Mesenchymal stem cell (in vitro differentiated cells and primary cell): ENCODE results near the gene TM4SF18.
A peak's percentile ranks its signal among the peaks of the same experiment; 100 is the strongest.

Source experiments
- DNase-seq: peaks from one replicate; pipeline ENCODE4 v3.0.0-alpha.2; 2013
- H2AFZ ChIP-seq: one replicate; pipeline ENCODE4 v1.6.1; 2013; ENCODE audit warnings: low read depth, mild to moderate bottlenecking, control low read depth, inconsistent platforms, low read length, moderate library complexity
- H2AK5ac ChIP-seq: 2 replicates; pipeline ENCODE4 v1.6.1; 2013; ENCODE audit warnings: low read length, moderate library complexity, mild to moderate bottlenecking, inconsistent platforms; ENCODE audit not compliant: severe bottlenecking
- H2BK120ac ChIP-seq: one replicate; pipeline ENCODE4 v1.6.1; 2013; ENCODE audit warnings: low read depth, mild to moderate bottlenecking, inconsistent platforms, low read length, moderate library complexity
- H2BK12ac ChIP-seq, 2 experiments: one replicate each; pipeline ENCODE4 v1.6.1; 2013; ENCODE audit warnings: inconsistent platforms in 2 of 2, low read length in 2 of 2, mild to moderate bottlenecking in 2 of 2, moderate library complexity in 2 of 2, control low read depth in 1 of 2
- H2BK15ac ChIP-seq: one replicate; pipeline ENCODE4 v1.6.1; 2013; ENCODE audit warnings: mild to moderate bottlenecking, low read depth, inconsistent platforms; ENCODE audit not compliant: poor library complexity, severe bottlenecking
- H2BK5ac ChIP-seq: 2 replicates; pipeline ENCODE4 v1.6.1; 2013; ENCODE audit warnings: low read depth, mild to moderate bottlenecking, low read length, control low read depth, inconsistent platforms; ENCODE audit not compliant: poor library complexity, severe bottlenecking
- H3K14ac ChIP-seq, 2 experiments: one replicate each; pipeline ENCODE4 v1.6.1; 2013; ENCODE audit warnings: inconsistent platforms in 2 of 2, low read length in 2 of 2, control low read depth in 1 of 2, mild to moderate bottlenecking in 1 of 2, moderate library complexity in 1 of 2
- H3K18ac ChIP-seq, 2 experiments: one replicate each; pipeline ENCODE4 v1.6.1; 2013; ENCODE audit warnings: inconsistent platforms in 2 of 2, low read length in 2 of 2, control low read depth in 1 of 2, low read depth in 1 of 2, mild to moderate bottlenecking in 1 of 2
- H3K23ac ChIP-seq, 2 experiments: one replicate each; pipeline ENCODE4 v1.6.1; 2013; ENCODE audit warnings: inconsistent platforms in 2 of 2, low read length in 2 of 2, mild to moderate bottlenecking in 2 of 2, moderate library complexity in 2 of 2, control low read depth in 1 of 2
- H3K27ac ChIP-seq: 2 replicates; pipeline ENCODE4 v1.5.1; 2013; ENCODE audit warnings: mild to moderate bottlenecking, moderate library complexity, low read length, control low read depth, inconsistent platforms; ENCODE audit not compliant: poor library complexity, severe bottlenecking
- H3K27me3 ChIP-seq, 2 experiments: 2 replicates each; pipeline versions ENCODE4 v1.6.1 to v1.7.0; 2013; ENCODE audit warnings: low read length in 2 of 2, mild to moderate bottlenecking in 2 of 2, moderate library complexity in 2 of 2, control low read depth in 1 of 2, inconsistent platforms in 1 of 2; ENCODE audit not compliant: control insufficient read depth in 1 of 2, insufficient read depth in 1 of 2
- H3K36me3 ChIP-seq, 2 experiments: 2 replicates each; pipeline versions ENCODE4 v1.6.1 to v1.7.0; 2013; ENCODE audit warnings: low read length in 2 of 2, control low read depth in 1 of 2, inconsistent platforms in 1 of 2, low read depth in 1 of 2, mild to moderate bottlenecking in 1 of 2; ENCODE audit not compliant: insufficient read depth in 2 of 2, control insufficient read depth in 1 of 2
- H3K4ac ChIP-seq, 2 experiments: one replicate each; pipeline ENCODE4 v1.6.1; 2013; ENCODE audit warnings: inconsistent platforms in 2 of 2, low read length in 2 of 2, mild to moderate bottlenecking in 2 of 2, moderate library complexity in 2 of 2, control low read depth in 1 of 2, low read depth in 1 of 2
- H3K4me1 ChIP-seq: 2 replicates; pipeline ENCODE4 v1.6.1; 2013; ENCODE audit warnings: low read depth, low read length, control low read depth; ENCODE audit not compliant: control insufficient read depth, insufficient read depth
- H3K4me2 ChIP-seq: 2 replicates; pipeline ENCODE4 v1.6.1; 2013; ENCODE audit warnings: low read length, mild to moderate bottlenecking, inconsistent platforms; ENCODE audit not compliant: poor library complexity, severe bottlenecking
- H3K4me3 ChIP-seq, 2 experiments: 2 replicates each; pipeline versions ENCODE4 v1.5.1 to v1.7.0; 2013; ENCODE audit warnings: low read length in 2 of 2, mild to moderate bottlenecking in 2 of 2, control low read depth in 1 of 2, low read depth in 1 of 2; ENCODE audit not compliant: insufficient read depth in 1 of 2
- H3K79me1 ChIP-seq: replicated peaks from 2 replicates; pipeline ENCODE4 v1.6.1; 2013; ENCODE audit warnings: mild to moderate bottlenecking, control low read depth, low read length, inconsistent platforms; ENCODE audit not compliant: poor library complexity, severe bottlenecking
- H3K9ac ChIP-seq: 2 replicates; pipeline ENCODE4 v1.7.0; 2013; ENCODE audit warnings: mild to moderate bottlenecking, low read length, moderate library complexity
- H3K9me3 ChIP-seq: 2 replicates; pipeline ENCODE4 v1.7.0; 2013; ENCODE audit warnings: mild to moderate bottlenecking, low read length; ENCODE audit not compliant: control insufficient read depth
- H4K8ac ChIP-seq: one replicate; pipeline ENCODE4 v1.6.1; 2013; ENCODE audit warnings: inconsistent platforms, mild to moderate bottlenecking, low read length, moderate library complexity
- H4K91ac ChIP-seq: one replicate; pipeline ENCODE4 v1.6.1; 2013; ENCODE audit warnings: mild to moderate bottlenecking, low read length, inconsistent platforms
- WGBS: methylation state at CpG from one replicate; pipeline ENCODE4 v1.1.7; 2013; ENCODE audit warnings: mixed read lengths; 5-methylcytosine and 5-hydroxymethylcytosine counted together

TM4SF18 gene

DNA sequence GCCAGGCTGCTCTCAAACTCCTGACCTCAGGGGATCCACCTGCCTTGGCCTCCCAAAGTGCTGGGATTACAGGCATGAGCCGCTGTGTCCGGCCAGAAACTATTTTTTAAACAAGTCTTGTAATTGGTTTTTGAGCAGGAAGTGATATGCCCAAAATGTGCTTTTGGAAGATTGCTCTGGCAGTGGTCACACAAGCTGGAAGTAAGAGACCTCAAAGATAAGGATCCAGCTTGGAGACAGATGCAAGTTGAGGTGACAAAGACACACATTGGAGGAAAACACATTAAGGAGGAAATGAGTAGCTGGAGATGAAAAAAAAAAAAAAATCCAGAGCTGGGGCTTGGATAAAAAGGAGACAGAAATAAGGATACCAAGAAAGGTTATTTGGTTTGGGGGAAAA, 6.3 kb downstream of the TM4SF18 start:
- H3K36me3 ChIP-seq = no peaks in the 10 kb centered on the region
- H4K91ac ChIP-seq = no peak overlapping the region
- no peak overlapping the region for H3K9ac ChIP-seq
- WGBS = 78% methylated on average over 2 of the region's 2 CpGs
- H3K27me3 ChIP-seq = no peaks in the 10 kb centered on the region
- no peak overlapping the region for H3K27ac ChIP-seq
- H3K9me3 ChIP-seq = no peaks in the 10 kb centered on the region
- H4K8ac ChIP-seq = no peak overlapping the region
- no peak overlapping the region for H3K4ac ChIP-seq
- H2BK120ac ChIP-seq = no peak overlapping the region
- no peak overlapping the region for H3K18ac ChIP-seq
- no peaks in the 10 kb centered on the region for H3K79me1 ChIP-seq
- H2AFZ ChIP-seq = no peak overlapping the region
- no peak overlapping the region for H3K4me3 ChIP-seq
- no peak for DNase-seq
- H3K4me1 ChIP-seq = no peaks in the 10 kb centered on the region
- no peak overlapping the region for H3K23ac ChIP-seq
- H2BK5ac ChIP-seq = no peak overlapping the region
- H3K4me2 ChIP-seq = no peak overlapping the region
- no peak overlapping the region for H2BK12ac ChIP-seq
- H2AK5ac ChIP-seq = no peak overlapping the region
- no peak overlapping the region for H2BK15ac ChIP-seq
- H3K14ac ChIP-seq = no peak overlapping the region

GRCh38 chr3:149325581-149325980, 7.9 kb downstream of the TM4SF18 start:
- no peak overlapping the region for H2BK12ac ChIP-seq
- H3K27ac ChIP-seq = no peak overlapping the region
- H2BK5ac ChIP-seq = no peak overlapping the region
- H3K14ac ChIP-seq = no peak overlapping the region
- no peaks in the 10 kb centered on the region for H3K4me1 ChIP-seq
- no peak overlapping the region for H2BK120ac ChIP-seq
- H3K4me3 ChIP-seq = no peak overlapping the region
- H3K4me2 ChIP-seq = no peak overlapping the region
- H3K4ac ChIP-seq = no peak overlapping the region
- H2AFZ ChIP-seq = no peak overlapping the region
- no peak overlapping the region for H3K23ac ChIP-seq
- no peak for DNase-seq
- no peaks in the 10 kb centered on the region for H3K79me1 ChIP-seq
- H2AK5ac ChIP-seq = no peak overlapping the region
- no peak overlapping the region for H3K18ac ChIP-seq
- no peaks in the 10 kb centered on the region for H3K36me3 ChIP-seq
- H2BK15ac ChIP-seq = no peak overlapping the region
- H4K8ac ChIP-seq = peak overlapping the region; percentile 77
- H4K91ac ChIP-seq = no peak overlapping the region
- no peaks in the 10 kb centered on the region for H3K9me3 ChIP-seq
- no peaks in the 10 kb centered on the region for H3K27me3 ChIP-seq
- no peak overlapping the region for H3K9ac ChIP-seq

DNA sequence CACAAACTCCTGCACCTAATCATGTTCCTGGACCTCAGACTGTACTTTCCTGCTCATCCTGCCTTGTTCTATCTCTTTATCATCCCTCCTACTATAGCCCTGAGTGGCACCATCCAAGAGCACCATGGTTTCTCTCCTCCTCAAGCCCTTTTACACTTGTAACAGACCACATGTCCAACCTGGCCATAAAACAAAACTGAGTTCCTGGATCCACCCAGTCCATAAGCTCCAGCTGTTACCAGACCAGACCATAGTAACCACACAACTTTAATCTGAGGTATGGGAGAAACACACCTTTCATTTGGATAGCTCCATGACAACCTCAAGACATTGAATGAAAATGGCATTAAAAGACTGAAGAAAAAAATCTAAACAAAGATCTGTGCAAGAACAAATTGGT, 9.1 kb downstream of the TM4SF18 start:
- no peak overlapping the region for H2AK5ac ChIP-seq
- H3K9ac ChIP-seq = no peak overlapping the region
- no peak overlapping the region for H3K18ac ChIP-seq
- no peak overlapping the region for H3K27ac ChIP-seq
- H4K8ac ChIP-seq = no peak overlapping the region
- no peaks in the 10 kb centered on the region for H3K27me3 ChIP-seq
- no peak overlapping the region for H2BK120ac ChIP-seq
- H2BK5ac ChIP-seq = no peak overlapping the region
- no peaks in the 10 kb centered on the region for H3K36me3 ChIP-seq
- H2AFZ ChIP-seq = no peak overlapping the region
- no peak overlapping the region for H2BK12ac ChIP-seq
- H4K91ac ChIP-seq = no peak overlapping the region
- no peak overlapping the region for H3K14ac ChIP-seq
- H3K4ac ChIP-seq = no peak overlapping the region
- H3K4me2 ChIP-seq = no peak overlapping the region
- H2BK15ac ChIP-seq = no peak overlapping the region
- H3K4me1 ChIP-seq = peaks cover 3% of the 10 kb centered on the region
- H3K9me3 ChIP-seq = no peaks in the 10 kb centered on the region
- H3K4me3 ChIP-seq = no peak overlapping the region
- no peak for DNase-seq
- no peaks in the 10 kb centered on the region for H3K79me1 ChIP-seq
- H3K23ac ChIP-seq = no peak overlapping the region

- H3K27me3 ChIP-seq = no peaks in the 10 kb centered on the region
- no peaks in the 10 kb centered on the region for H3K36me3 ChIP-seq
- no peak overlapping the region for H3K14ac ChIP-seq
- H2BK12ac ChIP-seq = no peak overlapping the region
- H2BK5ac ChIP-seq = no peak overlapping the region
- no peak overlapping the region for H2BK120ac ChIP-seq
- no peak overlapping the region for H2AK5ac ChIP-seq
- DNase-seq = no peak
- H2BK15ac ChIP-seq = no peak overlapping the region
- no peak overlapping the region for H4K91ac ChIP-seq
- H3K4me2 ChIP-seq = no peak overlapping the region
- H2AFZ ChIP-seq = no peak overlapping the region
- H4K8ac ChIP-seq = no peak overlapping the region
- no peak overlapping the region for H3K4me3 ChIP-seq
- H3K27ac ChIP-seq = no peak overlapping the region
- no peak overlapping the region for H3K18ac ChIP-seq
- H3K4me1 ChIP-seq = peaks cover 3% of the 10 kb centered on the region
- WGBS = no CpG with 5 or more reads among the region's 2 CpGs
- no peaks in the 10 kb centered on the region for H3K9me3 ChIP-seq
- H3K79me1 ChIP-seq = no peaks in the 10 kb centered on the region
- no peak overlapping the region for H3K4ac ChIP-seq
- H3K23ac ChIP-seq = no peak overlapping the region
- H3K9ac ChIP-seq = no peak overlapping the region
Observed at GRCh38 chr3:149321640-149322039, 11.8 kb downstream of the TM4SF18 start.
